Hypothalamus (tissue), 51 donors: Measurements from ENCODE around the gene ZNF169.
"Not testable (repeated sequence)": the region's sequence is repeated elsewhere in the genome, so short reads cannot be mapped to it uniquely, and the experiment has no call there.

Source experiments
- DNase-seq, 51 donors: peaks; one replicate each; lab custom pipeline; 2025; lab: John Stamatoyannopoulos, UW

The ZNF169 gene

GRCh38 chr9:94259077-94259862, at the start of gene ZNF169:
ZNF169 (plus strand) TSS chr9:94259298; CDS start chr9:94278813, 19,515 bp downstream.
- peak; percentile 10 to 94 (median 81) for DNase-seq

GRCh38 chr9:94210616-94211603, 48.2 kb upstream of the ZNF169 start:
- no peak for DNase-seq

GRCh38 chr9:94212091-94212490, 47.0 kb upstream of the ZNF169 start:
- no peak for DNase-seq

DNA sequence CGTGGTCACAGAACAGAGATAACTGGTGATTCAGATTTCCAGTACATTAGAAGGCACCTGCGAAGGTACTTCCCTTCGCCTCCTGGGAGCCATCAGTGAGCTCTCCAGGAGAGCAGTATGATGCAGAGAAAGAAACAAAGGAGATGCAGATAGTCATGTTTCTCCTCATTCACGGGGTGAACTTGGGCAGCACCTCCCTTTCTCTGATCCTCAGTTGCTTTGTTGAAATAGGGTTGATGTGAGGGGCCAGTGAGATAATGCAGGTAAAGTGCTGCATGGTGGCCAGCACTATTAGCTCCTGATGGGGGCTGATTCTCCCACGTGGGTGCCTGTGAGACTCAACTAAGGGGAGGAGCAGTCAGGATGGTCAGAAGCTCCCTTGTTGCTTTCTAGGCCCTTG, 46.6 kb upstream of the ZNF169 start:
- DNase-seq, result no peak

DNA sequence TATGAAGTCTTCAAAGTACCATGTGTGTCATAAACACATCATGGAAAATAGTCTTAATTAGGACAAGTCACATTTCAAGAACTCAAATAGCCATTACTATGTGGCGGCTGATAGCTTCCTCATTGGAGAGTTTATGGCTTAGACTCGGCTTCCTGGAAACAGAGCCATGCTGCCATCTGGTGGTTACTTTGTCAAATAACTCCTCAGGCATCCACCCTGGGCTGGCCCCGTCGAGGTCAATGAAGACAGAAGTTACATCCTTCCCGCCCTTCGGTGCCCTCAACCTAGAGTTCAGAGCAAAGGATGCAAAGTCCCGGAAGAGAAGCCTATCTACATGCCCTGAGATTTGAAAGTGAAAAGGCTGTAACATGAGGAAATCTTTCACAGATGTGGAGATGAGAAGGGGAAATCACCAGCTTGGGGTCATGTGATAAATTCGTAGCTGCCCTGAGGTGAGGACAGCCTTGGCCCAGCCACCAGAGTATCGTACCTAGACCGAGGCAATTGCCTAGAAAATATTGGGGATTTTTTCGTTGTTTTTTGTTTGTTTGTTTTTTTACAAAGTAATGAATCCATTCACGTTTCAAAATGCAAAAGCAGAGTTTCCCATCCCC, 45.5 kb upstream of the ZNF169 start:
- peak in 45 of 51 donors; percentile 4 to 76 (median 38) for DNase-seq

- no peak for DNase-seq
These were observed 36.2 kb upstream of the ZNF169 start for GRCh38 chr9:94222870-94223269.

DNA sequence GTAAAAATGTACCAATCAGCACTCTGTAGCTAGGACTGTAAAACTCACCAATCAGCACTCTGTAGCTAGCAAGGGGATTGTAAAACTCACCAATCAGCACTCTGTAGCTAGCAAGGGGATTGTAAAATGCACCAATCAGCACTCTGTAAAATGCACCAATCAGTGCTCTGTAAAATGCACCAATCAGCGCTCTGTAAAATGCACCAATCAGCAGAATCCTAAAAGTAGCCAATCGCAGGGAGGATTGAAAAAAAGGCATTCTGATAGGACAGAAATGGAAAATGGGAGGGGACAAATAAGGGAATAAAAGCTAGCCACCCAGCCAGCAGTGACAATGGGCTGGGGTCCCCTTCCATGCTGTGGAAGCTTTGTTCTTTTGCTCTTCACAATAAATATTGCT, 33.7 kb upstream of the ZNF169 start:
- DNase-seq, result not testable (repeated sequence)

GRCh38 chr9:94228616-94229015, 30.5 kb upstream of the ZNF169 start:
- no peak for DNase-seq

DNA sequence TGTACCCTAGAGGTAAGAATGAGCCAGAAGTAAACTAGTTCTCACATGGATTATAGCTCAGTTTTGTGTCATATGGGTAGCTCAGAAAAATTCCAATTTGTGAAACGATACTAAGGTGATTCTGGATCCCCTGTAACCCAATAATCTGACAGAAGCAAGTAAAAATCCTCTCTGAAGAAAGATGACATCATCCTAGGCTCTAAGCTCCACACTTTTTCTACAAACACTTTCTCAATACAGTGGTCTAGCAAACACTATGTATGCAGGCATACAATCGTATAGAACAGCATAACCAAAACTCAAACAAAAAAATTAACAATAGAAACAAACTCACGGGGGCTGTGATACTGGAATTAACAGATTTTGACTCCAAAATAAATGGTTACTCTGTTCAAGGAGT, 26.7 kb upstream of the ZNF169 start:
- no peak for DNase-seq

DNA sequence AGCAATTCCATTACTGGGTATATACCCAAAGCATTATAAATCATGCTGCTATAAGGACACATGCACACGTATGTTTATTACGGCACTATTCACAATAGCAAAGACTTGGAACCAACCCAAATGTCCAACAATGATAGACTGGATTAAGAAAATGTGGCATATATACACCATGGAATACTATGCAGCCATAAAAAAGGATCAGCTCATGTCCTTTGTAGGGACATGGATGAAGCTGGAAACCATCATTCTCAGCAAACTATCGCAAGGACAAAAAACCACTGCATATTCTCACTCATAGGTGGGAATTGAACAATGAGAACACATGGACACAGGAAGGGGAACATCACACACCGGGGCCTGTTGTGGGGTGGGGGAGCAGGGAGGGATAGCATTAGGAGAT, 18.0 kb upstream of the ZNF169 start:
- DNase-seq, result not testable (repeated sequence)

DNA sequence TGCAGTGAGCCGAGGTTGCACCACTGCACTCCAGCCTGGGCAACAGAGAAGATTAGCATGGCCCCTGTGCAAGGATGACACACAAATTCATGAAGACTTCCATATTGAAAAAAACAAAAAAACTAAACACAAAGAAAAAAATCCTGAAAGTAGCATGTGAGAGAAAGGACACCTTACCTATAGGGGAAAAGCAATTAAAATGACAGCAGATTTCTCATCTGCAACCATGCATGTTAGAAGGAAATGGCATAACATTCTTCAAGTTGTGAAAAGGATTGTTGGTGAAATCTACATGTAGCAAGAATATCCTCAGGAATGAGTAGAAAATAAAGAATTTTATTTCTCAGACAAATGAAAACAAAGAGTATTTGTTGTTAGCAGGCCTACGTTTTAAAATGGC, 13.4 kb upstream of the ZNF169 start:
- DNase-seq, result no peak

- no peak for DNase-seq
These were observed 8.6 kb upstream of the ZNF169 start for GRCh38 chr9:94250456-94250855.

DNA sequence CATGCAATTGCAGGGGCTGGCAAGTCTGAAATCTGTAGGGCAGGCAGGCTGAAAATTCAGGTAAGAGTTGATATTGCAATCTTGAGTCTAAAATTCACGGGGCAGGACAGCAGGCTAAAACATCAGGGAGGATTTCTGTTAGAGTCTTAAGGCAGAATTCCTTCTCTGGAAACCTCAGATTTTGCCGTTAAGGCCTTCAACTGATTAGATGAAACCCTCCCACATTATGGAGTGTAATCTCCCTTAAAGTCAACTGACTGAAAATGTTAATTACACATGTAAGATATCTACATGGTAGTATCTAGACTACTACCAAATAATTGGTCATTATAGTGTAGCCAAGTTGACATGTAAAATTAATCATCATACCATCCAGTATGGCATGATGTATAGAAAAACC, 3.1 kb upstream of the ZNF169 start:
- no peak for DNase-seq

DNA sequence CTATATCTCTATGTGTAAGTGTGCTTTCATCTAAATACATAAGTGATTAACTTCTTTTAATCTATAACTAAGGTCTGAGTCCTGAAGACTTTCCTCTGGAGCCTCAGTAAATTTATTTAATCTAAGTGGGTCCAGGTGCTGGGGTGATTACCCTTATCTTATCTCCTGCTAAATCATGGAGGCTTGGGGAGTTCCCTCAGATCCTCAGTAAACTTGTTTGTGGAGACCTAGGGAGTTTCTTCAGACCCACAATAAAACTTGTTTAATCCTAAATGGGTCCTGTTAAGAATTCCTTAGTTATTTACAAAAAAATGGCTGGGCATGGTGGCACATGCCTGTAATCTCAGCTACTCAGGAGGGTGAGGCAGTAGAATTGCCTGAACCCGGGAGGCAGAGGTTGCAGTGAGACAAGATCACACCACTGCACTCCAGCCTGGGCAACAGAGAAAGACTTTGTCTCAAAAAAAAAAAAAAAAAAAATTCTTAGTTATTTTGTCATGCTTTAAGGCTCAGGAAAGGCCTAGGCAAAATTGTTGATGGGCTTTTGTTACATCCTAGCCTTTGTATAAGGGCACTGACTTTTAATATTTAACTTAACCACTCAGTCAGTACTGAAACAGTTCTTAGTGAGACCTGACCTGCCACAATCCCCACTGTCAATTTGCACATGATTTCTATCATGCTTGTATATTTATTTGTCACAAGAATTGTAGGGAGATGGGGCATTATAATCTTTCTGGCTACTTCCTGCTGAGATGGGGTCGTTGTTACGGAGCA, 6.7 kb downstream of the ZNF169 start:
- not testable (repeated sequence) for DNase-seq

DNA sequence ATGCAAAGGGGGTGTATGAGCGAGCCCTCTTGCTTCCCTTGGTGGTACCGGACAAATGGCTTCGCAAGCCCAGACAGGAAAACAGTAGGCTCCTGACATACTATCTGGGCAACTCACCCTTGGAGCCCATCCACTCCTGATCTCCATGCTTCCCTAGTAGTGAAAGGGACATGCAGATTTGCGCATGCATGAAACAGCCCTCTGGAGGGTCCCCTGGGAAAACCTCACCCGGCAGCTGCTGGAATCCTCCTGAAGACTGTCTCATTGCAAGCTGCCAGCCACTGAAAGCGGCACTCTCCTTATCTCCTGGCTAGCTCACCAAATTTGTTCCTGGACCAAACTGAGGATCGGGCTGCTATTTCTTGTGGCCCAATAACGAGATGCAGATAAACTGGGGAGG, 10.2 kb downstream of the ZNF169 start:
- DNase-seq, result no peak

DNA sequence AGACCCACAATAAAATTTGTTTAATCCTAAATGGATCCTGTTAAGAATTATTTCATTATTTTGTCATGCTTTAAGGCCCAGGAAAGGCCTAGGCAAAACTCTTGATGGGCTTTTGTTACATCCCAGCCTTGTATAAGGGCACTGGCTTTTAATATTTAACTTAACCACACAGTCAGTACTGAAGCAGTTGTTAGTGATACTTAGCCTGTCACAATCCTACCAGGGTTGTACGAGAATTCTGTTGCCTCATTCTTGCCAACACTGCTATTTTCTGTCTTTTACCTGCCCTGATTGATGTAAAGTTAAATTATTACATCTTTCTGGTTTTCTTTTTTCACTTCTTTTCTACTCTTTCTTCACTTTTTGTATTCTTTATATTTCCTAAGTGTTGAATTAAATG, 10.9 kb downstream of the ZNF169 start:
- DNase-seq, result no peak

DNA sequence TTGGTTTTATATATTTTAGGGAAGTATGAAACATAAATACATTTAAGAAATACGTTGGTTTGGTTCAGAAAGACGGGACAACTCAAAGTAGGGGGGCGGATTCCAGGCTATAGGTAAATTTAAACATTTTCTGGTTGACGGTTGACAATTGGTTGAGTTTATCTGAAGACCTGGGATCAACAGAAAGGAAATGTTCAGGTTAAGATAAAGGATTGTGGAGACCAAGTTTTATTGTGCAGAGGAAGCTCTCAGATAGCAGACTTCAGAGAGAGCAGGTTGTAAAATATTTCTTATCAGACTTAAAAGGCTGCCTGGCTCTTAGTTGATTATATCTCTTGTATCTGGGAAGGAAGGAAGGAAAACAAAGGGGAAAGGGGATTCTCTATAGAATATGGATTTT, 17.9 kb downstream of the ZNF169 start:
- not testable (repeated sequence) for DNase-seq

GRCh38 chr9:94277885-94278536, 18.9 kb downstream of the ZNF169 start:
- DNase-seq, result no peak

DNA sequence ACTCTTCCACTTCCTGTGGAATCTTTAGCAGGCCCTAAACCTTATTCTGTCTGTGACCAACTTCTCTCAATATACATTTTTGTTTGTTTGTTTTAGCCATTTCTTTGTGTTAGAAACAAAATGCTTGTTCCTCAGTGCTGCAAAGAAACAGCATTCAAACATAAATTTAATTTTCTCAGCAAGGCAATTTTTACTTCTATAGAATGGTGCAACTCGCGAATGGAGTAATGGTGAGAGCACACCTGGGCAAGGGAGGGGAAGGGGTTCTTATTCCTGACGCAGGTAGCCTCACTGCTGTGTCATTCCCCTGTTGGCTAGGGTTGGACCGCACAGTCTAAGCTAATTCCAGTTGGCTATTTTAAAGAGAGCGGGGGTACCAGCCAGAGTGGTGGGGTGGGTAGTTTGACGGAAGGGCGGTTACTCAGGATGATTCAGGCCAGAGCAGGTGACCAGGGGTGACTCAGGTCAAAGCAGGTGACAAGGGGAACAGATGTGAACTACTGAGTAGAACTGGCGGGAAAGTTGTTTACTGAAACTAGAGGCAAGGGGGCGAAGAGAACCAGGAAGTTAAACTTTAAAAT, 21.4 kb downstream of the ZNF169 start:
- DNase-seq, result no peak
